Effector memory CD8-positive, alpha-beta T cell (primary cell): Measurements from ENCODE around the gene PRR27.
"Not testable (repeated sequence)": the region's sequence is repeated elsewhere in the genome, so short reads cannot be mapped to it uniquely, and the experiment has no call there.

Experiments
- ATAC-seq: fragments of 150-1000 bp; cut with Tn5 transposase; replicated peaks from 2 replicates; pipeline ENCODE4 v1.10.0; 2021; ENCODE audit warnings: mild to moderate bottlenecking, moderate library complexity
- DNase-seq, 3 experiments: peaks; one replicate each; pipeline ENCODE4 v3.0.0; 2021
- H3K27ac Mint-ChIP-seq, 2 donors: one replicate each; pipeline ENCODE4 v1.8.0; 2022; ENCODE audit warnings: mild to moderate bottlenecking in 2 of 2, mixed read lengths in 2 of 2, moderate library complexity in 2 of 2
- H3K27me3 Mint-ChIP-seq, 2 donors: one replicate each; pipeline ENCODE4 v1.8.0; 2022; ENCODE audit warnings: mixed read lengths in 2 of 2
- H3K36me3 Mint-ChIP-seq: one replicate; pipeline ENCODE4 v1.8.0; 2022; ENCODE audit warnings: mild to moderate bottlenecking, moderate library complexity, mixed read lengths; ENCODE audit not compliant: insufficient read depth
- H3K4me1 Mint-ChIP-seq, 2 donors: one replicate each; pipeline ENCODE4 v1.8.0; 2022; ENCODE audit warnings: low read depth in 2 of 2, mixed read lengths in 2 of 2
- H3K4me3 Mint-ChIP-seq, 2 donors: one replicate each; pipeline ENCODE4 v1.8.0; 2022; ENCODE audit warnings: mild to moderate bottlenecking in 2 of 2, mixed read lengths in 2 of 2, moderate library complexity in 2 of 2
- H3K9me3 Mint-ChIP-seq, 2 donors: one replicate each; pipeline ENCODE4 v1.8.0; 2022; ENCODE audit warnings: mixed read lengths in 2 of 2

The PRR27 gene

GRCh38 chr4:70182517-70183167 lies 28.6 kb downstream of the PRR27 start:
- ATAC-seq = no peak
- Mint-ChIP-seq H3K4me3 (no peak overlapping the region), H3K4me1 (no peaks in the 10 kb centered on the region), H3K27ac (no peak overlapping the region), H3K36me3 (no peaks in the 10 kb centered on the region), H3K27me3 (no peaks in the 10 kb centered on the region), H3K9me3 (peaks cover 0 to 5% of the 10 kb centered on the region in 2 donors)
- DNase-seq = no peak

- peaks cover 0 to 5% of the 10 kb centered on the region in 2 donors for H3K9me3 Mint-ChIP-seq
- H3K36me3 Mint-ChIP-seq = no peaks in the 10 kb centered on the region
- no peak overlapping the region for H3K4me3 Mint-ChIP-seq
- DNase-seq (no peak), ATAC-seq (no peak)
- H3K27ac Mint-ChIP-seq = no peak overlapping the region
- no peaks in the 10 kb centered on the region for H3K4me1 Mint-ChIP-seq
- H3K27me3 Mint-ChIP-seq = no peaks in the 10 kb centered on the region
Observed at GRCh38 chr4:70183168-70183939, 29.3 kb downstream of the PRR27 start.

GRCh38 chr4:70183940-70184246 lies 29.9 kb downstream of the PRR27 start:
- Mint-ChIP-seq H3K36me3 (no peaks in the 10 kb centered on the region), H3K27me3 (no peaks in the 10 kb centered on the region), H3K9me3 (peaks cover 0 to 5% of the 10 kb centered on the region in 2 donors), H3K27ac (no peak overlapping the region), H3K4me3 (no peak overlapping the region), H3K4me1 (no peaks in the 10 kb centered on the region)
- DNase-seq (no peak), ATAC-seq (no peak)

GRCh38 chr4:70187216-70187615 lies 33.2 kb downstream of the PRR27 start:
- H3K27me3 Mint-ChIP-seq = no peaks in the 10 kb centered on the region

DNA sequence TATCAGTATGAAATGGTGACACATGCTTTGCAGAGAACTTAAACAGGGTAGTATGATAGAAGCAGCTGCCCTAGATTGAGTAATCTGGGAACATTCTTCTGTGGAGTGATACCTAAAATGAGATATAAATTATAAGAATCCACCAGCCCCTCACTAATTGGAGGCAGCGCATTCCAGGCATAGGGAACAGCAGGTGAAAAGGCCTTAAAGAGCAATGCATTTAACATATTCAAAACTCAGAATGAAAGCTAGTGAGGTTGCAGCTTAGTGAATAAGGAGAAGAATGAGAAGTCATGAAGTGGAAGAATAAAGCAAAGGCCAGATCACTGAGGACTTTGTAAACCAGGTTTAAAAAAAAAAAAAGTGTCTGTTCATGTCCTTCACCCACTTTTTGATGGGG lies 36.5 kb downstream of the PRR27 start:
- peaks cover 0 to 2% of the 10 kb centered on the region in 2 donors for H3K9me3 Mint-ChIP-seq
- H3K36me3 Mint-ChIP-seq = no peaks in the 10 kb centered on the region
- no peak overlapping the region for H3K27ac Mint-ChIP-seq
- ATAC-seq = no peak
- H3K4me1 Mint-ChIP-seq = no peaks in the 10 kb centered on the region
- no peaks in the 10 kb centered on the region for H3K27me3 Mint-ChIP-seq
- no peak for DNase-seq
- no peak overlapping the region for H3K4me3 Mint-ChIP-seq

More at GRCh38 chr4:70187216-70187615, 33.2 kb downstream of the PRR27 start:
- H3K4me3 Mint-ChIP-seq = no peak overlapping the region
- H3K27ac Mint-ChIP-seq = no peak overlapping the region
- ATAC-seq (no peak), DNase-seq (no peak)
- peaks cover 0 to 5% of the 10 kb centered on the region in 2 donors for H3K9me3 Mint-ChIP-seq
- H3K4me1 Mint-ChIP-seq = no peaks in the 10 kb centered on the region
- no peaks in the 10 kb centered on the region for H3K36me3 Mint-ChIP-seq

GRCh38 chr4:70191647-70192046 lies 37.6 kb downstream of the PRR27 start:
- no peaks in the 10 kb centered on the region for H3K36me3 Mint-ChIP-seq
- H3K27ac Mint-ChIP-seq = no peak overlapping the region
- H3K4me1 Mint-ChIP-seq = no peaks in the 10 kb centered on the region
- no peaks in the 10 kb centered on the region for H3K27me3 Mint-ChIP-seq
- H3K4me3 Mint-ChIP-seq = no peak overlapping the region
- DNase-seq (no peak), ATAC-seq (no peak)
- H3K9me3 Mint-ChIP-seq = peaks cover 0 to 2% of the 10 kb centered on the region in 2 donors

- H3K4me3 Mint-ChIP-seq = no peak overlapping the region
- peaks cover 0 to 2% of the 10 kb centered on the region in 2 donors for H3K9me3 Mint-ChIP-seq
- no peaks in the 10 kb centered on the region for H3K4me1 Mint-ChIP-seq
- no peak overlapping the region for H3K27ac Mint-ChIP-seq
- H3K36me3 Mint-ChIP-seq = no peaks in the 10 kb centered on the region
- ATAC-seq (no peak), DNase-seq (no peak)
- no peaks in the 10 kb centered on the region for H3K27me3 Mint-ChIP-seq
Observed at GRCh38 chr4:70192895-70193294, 38.9 kb downstream of the PRR27 start.

DNA sequence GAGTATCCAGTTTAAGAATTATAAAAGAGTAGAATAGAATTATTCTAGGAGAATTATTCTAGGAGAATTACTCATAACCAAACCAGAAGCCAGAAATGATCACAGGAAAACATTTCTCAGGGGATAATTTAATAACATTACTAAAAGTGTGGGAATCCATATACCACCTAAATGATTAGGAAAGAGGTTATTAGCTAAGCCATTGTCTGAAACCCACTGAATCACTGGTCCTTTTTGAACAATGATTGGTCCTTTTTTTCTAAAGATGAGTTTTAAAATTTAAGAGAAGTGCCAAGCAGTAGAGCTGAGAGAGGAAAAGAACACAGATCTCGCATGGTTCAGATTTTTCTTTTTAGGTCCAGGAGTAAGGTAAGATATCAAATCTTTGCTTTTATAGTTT lies 41.4 kb downstream of the PRR27 start, which contains the start of gene ODAM:
Gene ODAM (plus strand): TSS at position 301 of the 400 bp plus-strand sequence. CDS start 819 bp downstream, outside the sequence.
- Mint-ChIP-seq H3K36me3 (no peaks in the 10 kb centered on the region), H3K27me3 (no peaks in the 10 kb centered on the region), H3K4me3 (no peak within 1 kb of the TSS), H3K4me1 (no peaks in the 10 kb centered on the region), H3K27ac (no peak within 1 kb of the TSS), H3K9me3 (peaks cover 0 to 7% of the 10 kb centered on the region in 2 donors)
- DNase-seq = no peak
- no peak for ATAC-seq

DNA sequence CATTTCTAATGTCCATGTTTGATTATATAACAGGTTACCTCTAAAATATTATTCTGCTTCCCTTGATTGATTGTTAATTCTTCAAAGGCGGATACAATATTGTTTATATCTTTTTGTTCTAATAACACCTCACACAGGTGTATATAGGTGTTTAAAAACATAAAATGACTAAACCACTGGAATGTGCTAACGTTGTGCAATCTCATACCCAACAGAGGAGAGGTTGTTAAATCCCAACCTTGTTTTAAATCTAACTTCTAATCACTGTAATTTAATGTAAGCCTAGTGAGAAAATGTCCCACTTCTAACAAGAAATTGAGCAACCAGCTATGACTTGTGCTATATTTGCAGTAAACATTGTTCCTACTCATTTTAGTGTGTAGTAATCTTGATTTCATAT lies 42.8 kb downstream of the PRR27 start:
- ATAC-seq (no peak), DNase-seq (no peak)
- H3K4me3 Mint-ChIP-seq = no peak overlapping the region
- no peak overlapping the region for H3K27ac Mint-ChIP-seq
- no peaks in the 10 kb centered on the region for H3K36me3 Mint-ChIP-seq
- H3K4me1 Mint-ChIP-seq = no peaks in the 10 kb centered on the region
- peaks cover 0 to 5% of the 10 kb centered on the region in 2 donors for H3K9me3 Mint-ChIP-seq
- H3K27me3 Mint-ChIP-seq = no peaks in the 10 kb centered on the region

GRCh38 chr4:70197842-70198241 lies 43.8 kb downstream of the PRR27 start:
- DNase-seq = no peak
- Mint-ChIP-seq H3K36me3 (no peaks in the 10 kb centered on the region), H3K4me1 (no peaks in the 10 kb centered on the region), H3K27ac (no peak overlapping the region), H3K9me3 (peaks cover 0 to 5% of the 10 kb centered on the region in 2 donors), H3K4me3 (no peak overlapping the region), H3K27me3 (no peaks in the 10 kb centered on the region)
- no peak for ATAC-seq

DNA sequence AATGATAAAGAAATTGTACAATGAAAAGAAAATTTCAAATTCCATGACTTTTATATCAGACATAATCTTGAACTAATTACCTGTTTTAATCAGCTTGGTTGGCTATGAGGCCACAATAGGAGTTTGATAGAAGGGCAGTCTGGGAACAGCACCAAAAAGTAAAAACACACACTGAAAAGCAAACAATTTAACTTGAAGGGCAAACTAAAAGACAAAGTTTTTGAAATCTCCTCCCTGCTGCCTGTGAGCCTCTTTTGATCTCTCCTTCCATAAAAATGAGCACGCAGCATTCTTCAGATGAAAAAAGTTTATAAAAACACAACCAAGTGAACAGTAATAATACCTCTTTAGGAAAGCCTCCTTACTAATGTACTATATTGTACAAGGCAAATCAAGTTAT lies 49.6 kb downstream of the PRR27 start:
- no peaks in the 10 kb centered on the region for H3K27me3 Mint-ChIP-seq
- H3K36me3 Mint-ChIP-seq = no peaks in the 10 kb centered on the region
- no peak overlapping the region for H3K27ac Mint-ChIP-seq
- H3K4me1 Mint-ChIP-seq = no peaks in the 10 kb centered on the region
- H3K4me3 Mint-ChIP-seq = no peak overlapping the region
- H3K9me3 Mint-ChIP-seq = peaks cover 0 to 9% of the 10 kb centered on the region in 2 donors
- ATAC-seq (no peak), DNase-seq (no peak)

DNA sequence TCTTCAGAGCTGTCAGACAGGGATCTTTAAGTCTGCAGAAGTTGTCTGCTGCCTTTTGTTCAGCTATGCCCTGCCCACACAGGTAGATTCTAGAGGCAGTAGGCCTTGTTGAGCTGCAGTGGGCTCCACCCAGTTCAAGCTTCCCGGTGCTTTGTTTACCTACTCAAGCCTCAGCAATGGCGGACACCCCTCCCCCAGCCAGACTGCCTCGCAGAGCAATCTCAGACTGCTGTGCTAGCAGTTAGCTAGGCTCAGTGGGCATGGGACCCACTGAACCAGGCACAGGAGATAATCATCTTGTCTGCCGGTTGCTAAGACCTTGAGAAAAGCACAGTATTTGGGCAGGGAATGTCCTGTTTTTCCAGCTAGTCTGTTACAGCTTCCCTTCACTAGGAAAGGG lies 58.7 kb downstream of the PRR27 start:
- not testable (repeated sequence) for H3K36me3 Mint-ChIP-seq, DNase-seq, ATAC-seq, H3K27me3 Mint-ChIP-seq, H3K27ac Mint-ChIP-seq, H3K4me1 Mint-ChIP-seq, H3K4me3 Mint-ChIP-seq
- H3K9me3 Mint-ChIP-seq = peaks cover 14 to 17% of the 10 kb centered on the region in 2 donors
